SKM-1 (cell line): ENCODE data around the gene KCNJ18.
"Not testable (repeated sequence)": the region's sequence is repeated elsewhere in the genome, so short reads cannot be mapped to it uniquely, and the experiment has no call there.

Experiments used
- DNase-seq: peaks from one replicate; lab custom pipeline; 2025; ENCODE audit not compliant: unreplicated experiment; lab: John Stamatoyannopoulos, UW

The KCNJ18 gene

GRCh38 chr17:21683897-21684296 is 8.4 kb upstream of the KCNJ18 start:
- DNase-seq, result not testable (repeated sequence)

GRCh38 chr17:21684384-21684783 is 7.9 kb upstream of the KCNJ18 start:
- not testable (repeated sequence) for DNase-seq

GRCh38 chr17:21685061-21685795 is 7.1 kb upstream of the KCNJ18 start:
- DNase-seq, result not testable (repeated sequence)

- peak; percentile 23 for DNase-seq
These were observed 5.9 kb upstream of the KCNJ18 start for GRCh38 chr17:21686165-21687015.

GRCh38 chr17:21687136-21687953 is 5.0 kb upstream of the KCNJ18 start:
- DNase-seq, result no peak

- no peak for DNase-seq
These were observed 3.9 kb upstream of the KCNJ18 start for GRCh38 chr17:21688293-21688949.

GRCh38 chr17:21689604-21690003 is 2.7 kb upstream of the KCNJ18 start:
- no peak for DNase-seq

- DNase-seq, result not testable (repeated sequence)
These were observed 1.5 kb upstream of the KCNJ18 start for GRCh38 chr17:21690811-21691210.

GRCh38 chr17:21691481-21691880 is 842 bp upstream of the KCNJ18 start:
- not testable (repeated sequence) for DNase-seq

- DNase-seq, result not testable (repeated sequence)
These were observed 362 bp downstream of the KCNJ18 start for GRCh38 chr17:21692704-21693065.

- not testable (repeated sequence) for DNase-seq
These were observed 1.1 kb downstream of the KCNJ18 start for GRCh38 chr17:21693391-21693796.

- DNase-seq, result not testable (repeated sequence)
These were observed 1.6 kb downstream of the KCNJ18 start for GRCh38 chr17:21693937-21694336.

GRCh38 chr17:21696227-21696626 is 3.9 kb downstream of the KCNJ18 start:
- DNase-seq, result not testable (repeated sequence)

- DNase-seq, result not testable (repeated sequence)
These were observed 4.7 kb downstream of the KCNJ18 start for GRCh38 chr17:21696842-21697507.

- not testable (repeated sequence) for DNase-seq
These were observed 5.2 kb downstream of the KCNJ18 start for GRCh38 chr17:21697508-21697860.

GRCh38 chr17:21698437-21699075 is 6.2 kb downstream of the KCNJ18 start:
- not testable (repeated sequence) for DNase-seq

- not testable (repeated sequence) for DNase-seq
These were observed 6.8 kb downstream of the KCNJ18 start for GRCh38 chr17:21699124-21699523.

- not testable (repeated sequence) for DNase-seq
These were observed 7.4 kb downstream of the KCNJ18 start for GRCh38 chr17:21699573-21700236.

GRCh38 chr17:21701090-21701489 is 8.8 kb downstream of the KCNJ18 start:
- DNase-seq, result not testable (repeated sequence)
